Ecto neural progenitor cell (in vitro differentiated cells): Measurements from ENCODE around the gene BAX.

Source experiments
- DNase-seq: peaks from one replicate; pipeline ENCODE4 v3.0.0-alpha.2; 2018; ENCODE audit warnings: low spot score

The BAX gene

GRCh38 chr19:48962849-48963165 lies 8.1 kb downstream of the BAX start:
- DNase-seq = no peak

GRCh38 chr19:48963371-48964204 lies 8.9 kb downstream of the BAX start:
- DNase-seq = peak; percentile 78

- no peak for DNase-seq
Observed at GRCh38 chr19:48964205-48965039, 9.7 kb downstream of the BAX start.

GRCh38 chr19:48965040-48965805 lies 10.5 kb downstream of the BAX start, which contains the start of gene FTL:
FTL (plus strand) TSS chr19:48965309; CDS start chr19:48965508, 199 bp downstream.
- DNase-seq = peak; percentile 95

GRCh38 chr19:48965806-48966540 lies 11.3 kb downstream of the BAX start:
- DNase-seq = peak; percentile 91

- DNase-seq = no peak
Observed at GRCh38 chr19:48966541-48967345, 12.1 kb downstream of the BAX start.

GRCh38 chr19:48967346-48968178 lies 12.9 kb downstream of the BAX start:
- no peak for DNase-seq

- DNase-seq = no peak
Observed at GRCh38 chr19:48968179-48968661, 13.5 kb downstream of the BAX start.

- DNase-seq = no peak
Observed at GRCh38 chr19:48968813-48969218, 14.1 kb downstream of the BAX start.

GRCh38 chr19:48969276-48970138 lies 14.8 kb downstream of the BAX start:
- DNase-seq = no peak

GRCh38 chr19:48970139-48970766 lies 15.6 kb downstream of the BAX start:
- no peak for DNase-seq

- DNase-seq = peak; percentile 88
Observed at GRCh38 chr19:48970923-48971395, 16.3 kb downstream of the BAX start.

GRCh38 chr19:48975947-48976847 lies 21.5 kb downstream of the BAX start:
- DNase-seq = no peak

- no peak for DNase-seq
Observed at GRCh38 chr19:48977061-48977460, 22.4 kb downstream of the BAX start.

- no peak for DNase-seq
Observed at GRCh38 chr19:48982280-48982679, 27.6 kb downstream of the BAX start.

- DNase-seq = no peak
Observed at GRCh38 chr19:48985711-48986110, 31.0 kb downstream of the BAX start.

- no peak for DNase-seq
Observed at GRCh38 chr19:48986211-48986610, 31.5 kb downstream of the BAX start.
